Naive thymus-derived CD8-positive, alpha-beta T cell (primary cell): ENCODE measurements around the gene C5orf24. TPM values are rescaled to one million over a fixed set of nuclear protein-coding genes. Genes with fewer than 3 reads are reported as not detected.

Source experiments
- ATAC-seq, 2 donors: fragments of 150-1000 bp; cut with Tn5 transposase in 1 of 2; sonication (Bioruptor Pico), chemical (Tn5 transposase) in 1 of 2; 1 replicate in 1 of 2; 2 replicates in 1 of 2; pipeline ENCODE4 v1.10.0; 2021; ENCODE audit warnings: mild to moderate bottlenecking in 2 of 2, moderate library complexity in 2 of 2
- POLR2A ChIA-PET: fragments of 350-600 bp; sonication (Branson Sonifier 250); formaldehyde crosslinking; loops from one replicate; lab custom pipeline; 2021; ENCODE audit warnings: antibody characterized with exemption; lab: Charles Lee
- DNase-seq, 10 donors: peaks; one replicate each; pipeline versions ENCODE4 v3.0.0 to v3.0.0-alpha.2; 2020 to 2022
- H3K27ac Mint-ChIP-seq, 10 donors: one replicate each; pipeline ENCODE4 v1.8.0; 2020 to 2022; ENCODE audit warnings: mild to moderate bottlenecking in 10 of 10, mixed read lengths in 10 of 10, moderate library complexity in 4 of 10, inconsistent platforms in 1 of 10
- H3K27me3 Mint-ChIP-seq, 5 donors: one replicate each; pipeline ENCODE4 v1.8.0; 2021 to 2022; ENCODE audit warnings: mixed read lengths in 5 of 5
- H3K36me3 Mint-ChIP-seq, 3 donors: one replicate each; pipeline ENCODE4 v1.8.0; 2020 to 2022; ENCODE audit warnings: mixed read lengths in 3 of 3, mild to moderate bottlenecking in 2 of 3, inconsistent platforms in 1 of 3
- H3K4me1 Mint-ChIP-seq, 4 donors: one replicate each; pipeline ENCODE4 v1.8.0; 2021 to 2022; ENCODE audit warnings: mixed read lengths in 4 of 4
- H3K4me3 Mint-ChIP-seq, 10 donors: one replicate each; pipeline ENCODE4 v1.8.0; 2020 to 2022; ENCODE audit warnings: mild to moderate bottlenecking in 10 of 10, mixed read lengths in 10 of 10, moderate library complexity in 6 of 10, inconsistent platforms in 1 of 10
- H3K9me3 Mint-ChIP-seq, 9 donors: one replicate each; pipeline ENCODE4 v1.8.0; 2020 to 2022; ENCODE audit warnings: mixed read lengths in 9 of 9, mild to moderate bottlenecking in 3 of 9, inconsistent platforms in 1 of 9, moderate library complexity in 1 of 9
- polyA plus RNA-seq, 3 donors: library from polyadenylated mRNA; unstranded; fragments of 300-500 nt; fragmentation: Illumina TruSeq; gene quantifications; one replicate each; pipeline ENCODE4 v1.2.3, GENCODE V29; 2021
- total RNA-seq, 8 experiments: library from RNA in 2 of 8; stranded (reverse) in 2 of 8; gene quantifications; one replicate each; pipeline ENCODE4 v1.2.3 and lab custom pipeline; 2021 to 2026

Gene C5orf24
- total RNA-seq (10 to 100 TPM; 39.8 to 41.7 TPM), polyA plus RNA-seq (1 to 10 TPM; 6.6 to 9.4 (median 9.2) TPM), total RNA-seq (lab: John Stamatoyannopoulos, UW) (13.1 to 37.4 (median 25.7) reads per million in 6 experiments)

DNA sequence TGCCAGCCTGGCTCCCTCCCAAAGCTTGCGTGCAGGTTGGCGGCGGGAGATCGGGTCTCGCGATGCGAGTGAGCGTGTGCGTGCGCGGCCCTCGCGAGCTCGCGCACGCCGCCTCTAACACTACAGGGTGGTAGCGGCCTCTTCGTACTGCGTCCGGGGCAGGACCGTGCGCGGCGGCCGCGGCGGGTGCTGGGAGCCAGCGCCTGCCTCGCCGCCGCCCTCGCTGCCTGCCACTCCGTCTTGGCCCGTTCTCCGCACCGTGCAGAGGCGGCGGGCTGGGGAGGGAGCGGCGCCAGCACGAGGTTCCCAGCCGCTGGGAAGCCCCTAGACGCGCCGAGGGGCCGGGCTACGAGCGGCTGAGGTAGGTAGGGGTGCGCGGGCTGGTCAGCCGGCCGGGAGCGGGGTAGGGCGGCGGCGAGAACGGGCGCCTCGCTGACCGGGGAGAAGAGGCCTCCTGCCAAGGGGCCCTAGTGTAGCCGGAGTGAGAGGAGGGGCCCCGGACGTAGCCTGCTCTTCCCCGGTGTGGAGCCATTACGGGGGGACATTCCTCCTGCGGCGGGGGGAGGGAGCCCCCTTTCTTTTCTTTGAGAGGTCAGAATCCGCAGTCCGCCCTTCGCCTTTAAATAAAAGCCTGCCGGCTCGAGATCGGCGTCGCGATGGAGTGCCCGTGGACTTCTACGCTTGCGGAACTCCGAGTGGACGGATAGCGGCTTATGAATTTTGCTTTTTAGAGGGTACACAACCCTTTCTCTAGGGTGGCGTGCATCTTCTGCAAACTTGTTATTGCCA lies at the start of gene C5orf24:
TSS of gene C5orf24 (plus strand) at position 117 of the 789 bp plus-strand sequence. CDS start 8,933 bp downstream, outside the sequence.
- Mint-ChIP-seq H3K4me3 (peak within 1 kb of the TSS; percentile 86 to 95 (median 90)), H3K4me1 (peaks cover 13 to 42% (median 34%) of the 10 kb centered on the region in 4 donors), H3K36me3 (peaks cover 0 to 12% (median 0%) of the 10 kb centered on the region in 3 donors), H3K27ac (peak within 1 kb of the TSS; percentile 90 to 97 (median 96)), H3K27me3 (no peaks in the 10 kb centered on the region), H3K9me3 (no peaks in the 10 kb centered on the region)
- POLR2A ChIA-PET: interaction anchor here (0.5 to 1.7 kb wide), 14 partner anchors 8 to 1674 kb away, joined by 3 to 37 read pairs (median 6); partner anchors contain the start of genes CAMLG, DDX46, PCBD2 and PPP2CA
- DNase-seq (peak; percentile 82 to 95 (median 89)), ATAC-seq (peak; percentile 90)

DNA sequence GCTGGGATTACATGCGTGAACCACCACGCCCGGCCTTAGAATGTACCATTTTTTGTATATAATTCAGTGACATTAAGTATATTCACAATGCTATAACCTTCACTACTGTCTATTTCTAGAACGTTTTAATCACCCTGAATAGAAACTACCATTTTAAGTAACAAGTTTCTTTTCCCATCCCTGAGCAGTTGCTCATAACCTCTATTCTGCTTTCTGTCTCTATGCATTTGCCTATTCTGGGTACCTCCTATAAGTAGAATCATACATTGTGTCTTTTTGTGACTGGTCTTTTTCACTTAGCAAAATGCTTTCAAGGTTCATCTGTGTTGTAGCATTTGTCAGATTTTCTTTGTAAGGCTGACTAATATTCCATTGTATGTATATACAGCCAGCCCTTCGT lies 47.3 kb upstream of the C5orf24 start:
- POLR2A ChIA-PET: no interaction called here

DNA sequence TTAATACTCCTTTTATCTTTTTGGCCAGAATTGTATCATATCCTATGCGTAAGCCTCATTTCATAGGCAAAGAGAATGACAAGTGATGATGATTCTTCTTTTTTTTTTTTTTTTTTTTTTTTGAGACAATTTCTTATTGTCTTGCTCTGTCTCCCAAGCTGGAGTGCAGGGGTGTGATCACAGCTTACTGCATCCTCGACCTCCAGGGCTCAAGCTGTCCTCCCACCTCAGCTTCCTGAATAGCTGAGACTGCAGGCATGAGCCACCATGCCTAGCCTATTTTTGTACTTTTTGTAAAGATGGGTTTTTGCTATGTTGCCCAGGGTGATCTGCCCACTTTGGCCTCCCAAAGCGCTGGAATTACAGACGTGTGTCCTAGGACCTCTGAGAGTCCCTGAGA lies 41.9 kb upstream of the C5orf24 start:
- peak overlapping the region in 1 of 10 donors; percentile 3 for H3K27ac Mint-ChIP-seq
- POLR2A ChIA-PET: no interaction called here
- H3K4me1 Mint-ChIP-seq: peaks cover 0 to 2% (median 0%) of the 10 kb centered on the region in 4 donors
- no peaks in the 10 kb centered on the region for H3K27me3 Mint-ChIP-seq
- DNase-seq (no peak), ATAC-seq (no peak)
- no peaks in the 10 kb centered on the region for H3K9me3 Mint-ChIP-seq
- H3K36me3 Mint-ChIP-seq: peaks cover 4 to 84% (median 11%) of the 10 kb centered on the region in 3 donors
- no peak overlapping the region for H3K4me3 Mint-ChIP-seq

More for the DNA sequence above, 47.3 kb upstream of the C5orf24 start:
- no peaks in the 10 kb centered on the region for H3K27me3 Mint-ChIP-seq
- no peak overlapping the region for H3K4me3 Mint-ChIP-seq
- ATAC-seq: no peak
- no peak overlapping the region for H3K27ac Mint-ChIP-seq
- H3K4me1 Mint-ChIP-seq: peaks cover 0 to under 1% (median 0%) of the 10 kb centered on the region in 4 donors
- H3K9me3 Mint-ChIP-seq: no peaks in the 10 kb centered on the region
- no peak for DNase-seq
- peaks cover 4 to 93% (median 12%) of the 10 kb centered on the region in 3 donors for H3K36me3 Mint-ChIP-seq

GRCh38 chr5:134813407-134813806 lies 32.4 kb upstream of the C5orf24 start:
- Mint-ChIP-seq H3K4me3 (peak overlapping the region in 1 of 10 donors; percentile 32), H3K9me3 (no peaks in the 10 kb centered on the region), H3K4me1 (peaks cover 0 to 11% (median 8%) of the 10 kb centered on the region in 4 donors), H3K36me3 (peaks cover 0 to 75% (median 10%) of the 10 kb centered on the region in 3 donors), H3K27me3 (no peaks in the 10 kb centered on the region), H3K27ac (peak overlapping the region in 6 of 10 donors; percentile 32 to 84 (median 67))
- ATAC-seq: peak; percentile 20 to 66
- DNase-seq: no peak
- POLR2A ChIA-PET: interaction anchor here (0.7 kb wide), 1 partner anchor 1762 kb away, joined by 4 read pairs; no protein-coding TSS in a partner anchor

DNA sequence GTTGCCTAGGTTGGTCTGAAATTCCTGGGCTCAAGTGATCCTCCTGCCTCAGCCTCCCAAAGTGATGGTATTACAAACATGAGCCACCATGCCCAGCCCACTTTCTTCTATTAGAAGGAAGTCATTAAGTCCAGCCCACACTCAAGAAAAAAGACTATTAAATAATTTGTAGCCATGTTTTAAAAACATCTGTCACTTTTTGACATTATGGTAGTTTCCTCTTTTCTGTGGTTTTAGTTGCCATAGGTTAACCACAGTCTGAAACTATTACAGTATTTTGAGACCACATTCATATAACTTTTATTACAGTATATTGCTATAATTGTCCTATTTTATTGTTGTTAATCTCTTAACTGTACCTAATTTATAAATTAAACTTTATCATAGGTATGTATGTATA lies 31.9 kb upstream of the C5orf24 start:
- POLR2A ChIA-PET: interaction anchor here (0.7 kb wide), 1 partner anchor 1763 kb away, joined by 4 read pairs; no protein-coding TSS in a partner anchor
- DNase-seq: no peak
- no peak overlapping the region for H3K4me3 Mint-ChIP-seq
- peak overlapping the region in 3 of 10 donors; percentile 32 to 84 (median 48) for H3K27ac Mint-ChIP-seq
- no peak for ATAC-seq
- no peaks in the 10 kb centered on the region for H3K27me3 Mint-ChIP-seq
- no peaks in the 10 kb centered on the region for H3K9me3 Mint-ChIP-seq
- peaks cover 0 to 76% (median 8%) of the 10 kb centered on the region in 3 donors for H3K36me3 Mint-ChIP-seq
- peaks cover 0 to 11% (median 8%) of the 10 kb centered on the region in 4 donors for H3K4me1 Mint-ChIP-seq

GRCh38 chr5:134817006-134817405 lies 28.8 kb upstream of the C5orf24 start:
- Mint-ChIP-seq H3K4me3 (no peak overlapping the region), H3K36me3 (peaks cover 0 to 91% (median 18%) of the 10 kb centered on the region in 3 donors), H3K4me1 (peaks cover 0 to 11% (median 8%) of the 10 kb centered on the region in 4 donors), H3K9me3 (no peaks in the 10 kb centered on the region), H3K27me3 (no peaks in the 10 kb centered on the region), H3K27ac (peak overlapping the region in 1 of 10 donors; percentile 3)
- POLR2A ChIA-PET: interaction anchor here (1.1 to 1.8 kb wide), 2 partner anchors 16 to 88 kb away, joined by 3 to 5 read pairs; partner anchors contain the start of gene PCBD2
- ATAC-seq: no peak
- no peak for DNase-seq

DNA sequence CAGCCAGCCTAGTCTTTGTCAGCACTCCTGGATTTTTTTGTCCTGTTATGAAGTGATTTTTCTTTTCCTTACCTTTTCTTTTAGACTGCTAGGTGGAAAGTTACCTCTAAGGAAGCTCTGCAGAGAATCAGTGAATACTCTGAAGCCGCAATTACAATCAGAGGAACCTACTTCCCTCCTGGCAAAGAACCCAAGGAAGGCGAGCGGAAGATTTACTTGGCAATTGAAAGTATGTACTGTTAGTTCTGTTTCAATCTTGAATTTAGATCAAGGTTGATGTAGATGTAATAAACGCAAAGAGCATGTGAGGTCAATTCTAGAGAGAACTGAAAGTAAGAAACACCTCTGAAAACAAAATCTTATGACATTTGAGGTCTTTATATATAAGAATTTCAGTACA lies 27.0 kb upstream of the C5orf24 start:
- Mint-ChIP-seq H3K9me3 (no peaks in the 10 kb centered on the region), H3K27me3 (no peaks in the 10 kb centered on the region), H3K36me3 (peaks cover 0 to 92% (median 18%) of the 10 kb centered on the region in 3 donors), H3K27ac (peak overlapping the region in 2 of 10 donors; percentile 25 to 63), H3K4me1 (peaks cover 0 to 4% (median 2%) of the 10 kb centered on the region in 4 donors), H3K4me3 (no peak overlapping the region)
- no peak for DNase-seq
- no peak for ATAC-seq
- POLR2A ChIA-PET: no interaction called here

- no peaks in the 10 kb centered on the region for H3K9me3 Mint-ChIP-seq
- no peak for ATAC-seq
- POLR2A ChIA-PET: no interaction called here
- peak overlapping the region in 4 of 10 donors; percentile 7 to 63 (median 16) for H3K27ac Mint-ChIP-seq
- no peak for DNase-seq
- H3K4me1 Mint-ChIP-seq: peaks cover 0 to 2% (median under 1%) of the 10 kb centered on the region in 4 donors
- peaks cover 0 to 94% (median 18%) of the 10 kb centered on the region in 3 donors for H3K36me3 Mint-ChIP-seq
- no peak overlapping the region for H3K4me3 Mint-ChIP-seq
- no peaks in the 10 kb centered on the region for H3K27me3 Mint-ChIP-seq
These were observed 26.3 kb upstream of the C5orf24 start for GRCh38 chr5:134819407-134819963.

DNA sequence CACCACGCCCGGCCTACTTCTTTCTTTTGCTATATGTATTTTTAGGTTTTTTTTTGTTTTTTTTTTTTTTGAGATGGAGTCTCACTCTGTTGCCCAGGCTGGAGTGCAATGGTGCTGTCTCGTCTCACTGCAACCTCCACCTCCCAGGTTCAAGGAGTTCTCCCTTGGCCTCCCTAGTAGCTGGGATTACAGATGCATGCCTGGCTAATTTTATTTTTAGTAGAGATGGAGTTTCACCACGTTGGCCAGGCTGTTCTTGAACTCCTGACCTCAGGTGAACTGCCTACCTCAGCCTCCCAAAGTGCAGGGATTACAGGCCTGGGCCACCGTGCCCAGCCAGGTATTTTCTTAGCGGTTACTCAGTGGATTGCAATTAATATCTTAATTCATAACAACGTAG lies 23.9 kb upstream of the C5orf24 start:
- no peak overlapping the region for H3K27ac Mint-ChIP-seq
- DNase-seq: no peak
- no peak for ATAC-seq
- POLR2A ChIA-PET: interaction anchor here (0.7 kb wide), 1 partner anchor 15 kb away, joined by 3 read pairs; no protein-coding TSS in a partner anchor
- no peak overlapping the region for H3K4me3 Mint-ChIP-seq
- peaks cover 0 to 96% (median 15%) of the 10 kb centered on the region in 3 donors for H3K36me3 Mint-ChIP-seq
- no peaks in the 10 kb centered on the region for H3K9me3 Mint-ChIP-seq
- no peaks in the 10 kb centered on the region for H3K4me1 Mint-ChIP-seq
- H3K27me3 Mint-ChIP-seq: no peaks in the 10 kb centered on the region

GRCh38 chr5:134824681-134825080 lies 21.1 kb upstream of the C5orf24 start:
- no peaks in the 10 kb centered on the region for H3K4me1 Mint-ChIP-seq
- peaks cover 0 to 95% (median 6%) of the 10 kb centered on the region in 3 donors for H3K36me3 Mint-ChIP-seq
- ATAC-seq: no peak
- H3K9me3 Mint-ChIP-seq: no peaks in the 10 kb centered on the region
- H3K27ac Mint-ChIP-seq: no peak overlapping the region
- H3K4me3 Mint-ChIP-seq: no peak overlapping the region
- no peak for DNase-seq
- no peaks in the 10 kb centered on the region for H3K27me3 Mint-ChIP-seq
- POLR2A ChIA-PET: interaction anchor here (1.2 kb wide), 1 partner anchor 80 kb away, joined by 4 read pairs; the partner anchor contains the start of gene PCBD2

- POLR2A ChIA-PET: interaction anchor here (1.2 kb wide), 1 partner anchor 80 kb away, joined by 4 read pairs; the partner anchor contains the start of gene PCBD2
- Mint-ChIP-seq H3K4me3 (no peak overlapping the region), H3K9me3 (no peaks in the 10 kb centered on the region), H3K27me3 (no peaks in the 10 kb centered on the region), H3K4me1 (no peaks in the 10 kb centered on the region), H3K36me3 (peaks cover 0 to 90% (median 6%) of the 10 kb centered on the region in 3 donors), H3K27ac (peak overlapping the region in 3 of 10 donors; percentile 46 to 67 (median 55))
- DNase-seq: no peak
- ATAC-seq: no peak
These were observed 20.6 kb upstream of the C5orf24 start for GRCh38 chr5:134825212-134825611.

GRCh38 chr5:134833340-134834032 lies 12.3 kb upstream of the C5orf24 start:
- H3K36me3 Mint-ChIP-seq: peaks cover 0 to 60% (median 2%) of the 10 kb centered on the region in 3 donors
- no peak overlapping the region for H3K4me3 Mint-ChIP-seq
- no peak for ATAC-seq
- no peaks in the 10 kb centered on the region for H3K9me3 Mint-ChIP-seq
- POLR2A ChIA-PET: interaction anchor here (1.2 to 1.7 kb wide), 2 partner anchors 12 to 16 kb away, joined by 3 read pairs; partner anchors contain the start of gene C5orf24
- no peak overlapping the region for H3K27ac Mint-ChIP-seq
- DNase-seq: no peak
- no peaks in the 10 kb centered on the region for H3K27me3 Mint-ChIP-seq
- H3K4me1 Mint-ChIP-seq: no peaks in the 10 kb centered on the region
